Body of pancreas (tissue), 4 donors: ENCODE data around the gene ST8SIA5. TPM values are rescaled to one million over a fixed set of nuclear protein-coding genes. Genes with fewer than 3 reads are reported as not detected.

Experiments
- ATAC-seq: fragments of 150-250 bp; one replicate; pipeline ENCODE4 v1.9.1; 2016
- DNase-seq, 4 donors: peaks; one replicate each; pipeline ENCODE4 v3.0.0-alpha.2; 2019
- H3K27ac ChIP-seq, 4 donors: fragments of 200-600 bp; sonication (generic); 1 replicate in 3 of 4; 2 replicates in 1 of 4; pipeline versions ENCODE4 v1.5.1 to v1.6.1; 2016 to 2019; ENCODE audit warnings: mild to moderate bottlenecking in 1 of 4, mixed read lengths in 1 of 4, moderate library complexity in 1 of 4
- H3K27me3 ChIP-seq, 2 donors: fragments of 200-600 bp; sonication (generic); one replicate each; pipeline ENCODE4 v1.6.0; 2016; ENCODE audit warnings: mild to moderate bottlenecking in 1 of 2
- H3K36me3 ChIP-seq, 2 donors: fragments of 200-600 bp; sonication (generic); replicated peaks in 1 of 2; 2 replicates each; pipeline ENCODE4 v1.5.1; 2016; ENCODE audit warnings: low read depth in 2 of 2; ENCODE audit not compliant: insufficient read depth in 1 of 2
- H3K4me1 ChIP-seq: fragments of 200-600 bp; sonication (generic); one replicate; pipeline ENCODE4 v1.6.0; 2016
- H3K4me3 ChIP-seq, 2 donors: fragments of 200-600 bp; sonication (generic); 1 replicate in 1 of 2; 2 replicates in 1 of 2; pipeline ENCODE4 v1.5.1; 2016 to 2019
- H3K9me3 ChIP-seq, 3 donors: fragments of 200-600 bp; sonication (generic); 1 replicate in 2 of 3; 2 replicates in 1 of 3; pipeline ENCODE4 v1.5.1; 2016
- CTCF ChIP-seq, 7 experiments: fragments of 450-650 bp in 4 of 7; fragments of 200-600 bp in 3 of 7; sonication (generic) in 3 of 7; IDR thresholded peaks; one replicate each; pipeline ENCODE4 v1.5.1; 2016 to 2019; ENCODE audit warnings: antibody characterized with exemption in 7 of 7
- POLR2A ChIP-seq, 3 donors: fragments of 450-650 bp; IDR thresholded peaks; one replicate each; pipeline ENCODE4 v1.6.1; 2016; ENCODE audit warnings: antibody characterized with exemption in 3 of 3, mild to moderate bottlenecking in 2 of 3
- WGBS, 2 donors: methylation state at CpG; one replicate each; pipeline ENCODE4 v1.1.5; 2017; 5-methylcytosine and 5-hydroxymethylcytosine counted together
- intact Hi-C: fragments of 100-400 bp; cut with DNase I; formaldehyde crosslinking; loops from one replicate; pipeline ENCODE4 v1.15.1; 2023
- total RNA-seq, 2 donors: library from RNA; depleted of rRNA; stranded (reverse); fragments of >200 nt; gene quantifications; one replicate each; pipeline ENCODE4 v1.1.0, GENCODE V29; 2016

Gene ST8SIA5
- total RNA-seq, 2 donors from 2014 or later, result under 0.01 to 1.6 TPM

GRCh38 chr18:46649071-46649862 lies 107.6 kb downstream of the ST8SIA5 start:
- ATAC-seq (no peak), DNase-seq (no peak)
- no peaks in the 10 kb centered on the region for H3K4me1 ChIP-seq
- no peaks in the 10 kb centered on the region for H3K27me3 ChIP-seq
- H3K27ac ChIP-seq, result no peak overlapping the region
- intact Hi-C loops, result no loop called here
- H3K36me3 ChIP-seq, result no peaks in the 10 kb centered on the region
- H3K4me3 ChIP-seq, result no peak overlapping the region
- H3K9me3 ChIP-seq, result no peaks in the 10 kb centered on the region
- no peak for TF ChIP-seq CTCF (IDR thresholded peaks at IDR 0.05)
- no peak for TF ChIP-seq POLR2A (IDR thresholded peaks at IDR 0.05)
- 57 to 59% methylated on average over 11 to 12 of the region's 12 CpGs for WGBS, 2 donors

DNA sequence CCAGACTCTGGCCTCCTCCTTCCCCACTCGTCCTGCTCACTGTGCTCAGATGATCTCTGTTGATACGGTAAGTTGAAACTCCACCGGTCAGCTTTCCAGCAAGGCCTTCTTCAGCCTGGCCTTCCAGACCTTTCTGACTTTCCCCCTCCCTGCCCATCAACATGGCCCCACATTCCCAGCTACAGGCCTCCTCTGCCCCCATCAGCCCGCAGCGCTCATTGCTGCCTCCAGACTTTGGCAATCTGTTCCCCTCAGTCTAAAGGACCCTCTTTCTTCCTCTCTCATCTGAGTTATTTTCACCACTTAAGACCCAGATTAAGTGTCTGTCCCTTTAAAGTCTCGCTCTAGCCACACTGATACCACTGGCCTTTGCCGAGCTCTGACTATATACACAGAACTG lies 110.4 kb downstream of the ST8SIA5 start:
- WGBS, 2 donors, result 69 to 75% methylated on average over 7 of the region's 7 CpGs
- ATAC-seq (no peak), DNase-seq (no peak)
- no peaks in the 10 kb centered on the region for H3K27me3 ChIP-seq
- TF ChIP-seq CTCF (IDR thresholded peaks at IDR 0.05) (no peak), POLR2A (IDR thresholded peaks at IDR 0.05) (no peak)
- no peaks in the 10 kb centered on the region for H3K9me3 ChIP-seq
- no peak overlapping the region for H3K27ac ChIP-seq
- intact Hi-C loops, result no loop called here
- H3K4me3 ChIP-seq, result no peak overlapping the region
- no peaks in the 10 kb centered on the region for H3K4me1 ChIP-seq
- H3K36me3 ChIP-seq, result no peaks in the 10 kb centered on the region

DNA sequence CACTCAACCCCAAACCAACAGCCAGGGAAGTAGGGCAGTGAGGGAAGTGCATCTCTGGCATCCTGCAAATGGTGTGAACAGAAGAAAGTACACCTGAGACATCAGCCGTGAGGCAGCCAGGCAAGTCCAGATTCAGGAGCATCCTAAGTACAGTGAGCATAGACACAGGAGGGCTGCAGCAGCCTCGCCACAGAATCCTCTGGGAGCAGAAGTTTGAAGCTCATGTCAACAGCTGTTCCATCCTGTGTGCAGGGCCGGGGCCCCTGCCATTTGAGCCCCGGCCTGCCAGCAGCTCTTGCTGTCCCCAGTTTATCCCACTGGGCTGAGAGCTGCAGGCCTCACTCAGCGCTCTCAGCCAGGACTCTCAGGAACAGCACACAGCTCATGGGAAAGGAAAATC lies 114.3 kb downstream of the ST8SIA5 start:
- Histone ChIP-seq H3K4me1 (no peaks in the 10 kb centered on the region), H3K4me3 (no peak overlapping the region), H3K27me3 (no peaks in the 10 kb centered on the region), H3K9me3 (no peaks in the 10 kb centered on the region), H3K27ac (no peak overlapping the region), H3K36me3 (no peaks in the 10 kb centered on the region)
- no peak for TF ChIP-seq CTCF (IDR thresholded peaks at IDR 0.05)
- no peak for TF ChIP-seq POLR2A (IDR thresholded peaks at IDR 0.05)
- DNase-seq (no peak), ATAC-seq (no peak)
- WGBS, 2 donors, result 51 to 62% methylated on average over 2 to 5 of the region's 5 CpGs
- intact Hi-C loops, result no loop called here

GRCh38 chr18:46641917-46642316 lies 114.9 kb downstream of the ST8SIA5 start:
- Histone ChIP-seq H3K4me1 (no peaks in the 10 kb centered on the region), H3K9me3 (no peaks in the 10 kb centered on the region), H3K4me3 (no peak overlapping the region), H3K36me3 (no peaks in the 10 kb centered on the region), H3K27ac (no peak overlapping the region), H3K27me3 (no peaks in the 10 kb centered on the region)
- no peak for TF ChIP-seq POLR2A (IDR thresholded peaks at IDR 0.05)
- DNase-seq (no peak), ATAC-seq (no peak)
- 74 to 75% methylated on average over 7 of the region's 7 CpGs for WGBS, 2 donors
- intact Hi-C loops, result no loop called here

DNA sequence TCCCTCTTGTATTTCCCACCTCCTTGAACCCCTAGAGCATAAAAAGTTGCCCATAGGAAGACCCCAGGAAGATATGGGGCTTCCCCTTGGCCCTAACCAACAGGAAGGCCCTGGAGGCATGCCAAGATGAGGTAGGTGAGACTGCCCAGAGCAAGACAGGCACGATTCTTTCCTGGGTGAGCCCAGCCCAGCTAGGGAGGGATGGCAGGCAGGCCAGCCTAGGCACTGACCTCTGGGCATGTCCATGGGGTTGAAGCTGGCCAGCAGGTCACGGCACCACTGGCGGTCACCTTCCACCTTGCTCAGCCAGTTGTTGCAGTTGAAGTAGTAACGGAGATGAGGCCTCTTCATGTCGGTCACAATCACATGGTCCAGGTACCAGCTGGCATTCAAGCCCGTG lies 117.5 kb downstream of the ST8SIA5 start:
- Histone ChIP-seq H3K9me3 (no peaks in the 10 kb centered on the region), H3K36me3 (no peaks in the 10 kb centered on the region), H3K27me3 (no peaks in the 10 kb centered on the region), H3K27ac (no peak overlapping the region), H3K4me1 (no peaks in the 10 kb centered on the region), H3K4me3 (no peak overlapping the region)
- 75 to 89% methylated on average over 4 to 6 of the region's 6 CpGs for WGBS, 2 donors
- no peak for TF ChIP-seq CTCF (IDR thresholded peaks at IDR 0.05)
- TF ChIP-seq POLR2A (IDR thresholded peaks at IDR 0.05), result no peak
- intact Hi-C loops, result no loop called here
- DNase-seq (no peak), ATAC-seq (no peak)
